Nephron progenitor cell (in vitro differentiated cells): Measurements from ENCODE around the gene RALB.

Experiments used
- DNase-seq: peaks from one replicate; pipeline ENCODE4 v3.0.0; 2021
- H3K27ac Mint-ChIP-seq: 2 replicates; pipeline ENCODE4 v1.8.0; 2021; ENCODE audit warnings: mild to moderate bottlenecking, moderate library complexity, mixed read lengths
- H3K27me3 Mint-ChIP-seq: 2 replicates; pipeline ENCODE4 v1.8.0; 2021; ENCODE audit warnings: mild to moderate bottlenecking, low read depth, mixed read lengths; ENCODE audit not compliant: poor library complexity
- H3K36me3 Mint-ChIP-seq: 2 replicates; pipeline ENCODE4 v1.8.0; 2021; ENCODE audit warnings: low read depth, mixed read lengths
- H3K4me1 Mint-ChIP-seq: 2 replicates; pipeline ENCODE4 v1.8.0; 2021; ENCODE audit warnings: mixed read lengths
- H3K4me3 Mint-ChIP-seq: 2 replicates; pipeline ENCODE4 v1.8.0; 2021; ENCODE audit warnings: mild to moderate bottlenecking, moderate library complexity, mixed read lengths
- H3K9me3 Mint-ChIP-seq: 2 replicates; pipeline ENCODE4 v1.8.0; 2021; ENCODE audit warnings: mild to moderate bottlenecking, moderate library complexity, mixed read lengths
- CTCF ChIP-seq: fragments of 200-600 bp; sonication (generic); IDR thresholded peaks from 2 replicates; pipeline ENCODE4 v1.5.0; 2021; ENCODE audit warnings: antibody characterized with exemption

The RALB gene

GRCh38 chr2:120206022-120206581 lies 46.5 kb upstream of the RALB start:
- Mint-ChIP-seq H3K27me3 (peaks cover 15% of the 10 kb centered on the region), H3K36me3 (no peaks in the 10 kb centered on the region), H3K4me3 (no peak overlapping the region), H3K9me3 (no peaks in the 10 kb centered on the region), H3K27ac (no peak overlapping the region), H3K4me1 (peaks cover 37% of the 10 kb centered on the region)
- peak; percentile 62 for DNase-seq
- peak; percentile 44 for TF ChIP-seq CTCF

- Mint-ChIP-seq H3K4me1 (peaks cover 22% of the 10 kb centered on the region), H3K4me3 (no peak overlapping the region), H3K36me3 (no peaks in the 10 kb centered on the region), H3K27ac (no peak overlapping the region), H3K27me3 (peaks cover 12% of the 10 kb centered on the region), H3K9me3 (no peaks in the 10 kb centered on the region)
- TF ChIP-seq CTCF = no peak
- no peak for DNase-seq
Observed at GRCh38 chr2:120208381-120209353, 44.0 kb upstream of the RALB start.

- H3K27ac Mint-ChIP-seq = peak overlapping the region; percentile 27
- H3K36me3 Mint-ChIP-seq = no peaks in the 10 kb centered on the region
- H3K4me3 Mint-ChIP-seq = no peak overlapping the region
- H3K27me3 Mint-ChIP-seq = peaks cover 9% of the 10 kb centered on the region
- H3K4me1 Mint-ChIP-seq = peaks cover 22% of the 10 kb centered on the region
- TF ChIP-seq CTCF = no peak
- no peaks in the 10 kb centered on the region for H3K9me3 Mint-ChIP-seq
- DNase-seq = no peak
Observed at GRCh38 chr2:120209427-120210269, 43.0 kb upstream of the RALB start.

DNA sequence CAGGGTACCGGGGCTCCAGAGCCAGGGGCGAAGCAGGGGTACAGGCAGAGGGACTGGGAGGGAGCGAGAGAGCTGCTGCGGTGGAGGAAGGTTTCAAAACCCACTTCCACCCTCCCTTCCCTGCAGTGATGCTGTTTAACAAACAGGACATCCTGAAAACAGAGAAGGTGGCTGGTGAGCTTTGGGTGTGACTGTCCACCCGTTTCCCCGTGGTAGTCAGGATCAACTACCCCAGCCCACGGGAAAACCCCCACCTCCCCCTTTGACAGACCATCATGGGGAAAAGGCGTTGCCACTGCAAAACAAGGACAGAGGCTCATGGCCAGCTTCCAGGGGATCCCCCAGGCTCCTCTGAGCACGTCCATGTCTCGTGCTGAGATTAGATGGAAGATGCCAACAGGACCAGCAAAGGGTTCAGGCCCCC lies 42.4 kb upstream of the RALB start:
- no peak overlapping the region for H3K4me3 Mint-ChIP-seq
- peaks cover 9% of the 10 kb centered on the region for H3K27me3 Mint-ChIP-seq
- H3K27ac Mint-ChIP-seq = no peak overlapping the region
- no peak for TF ChIP-seq CTCF
- H3K4me1 Mint-ChIP-seq = peaks cover 22% of the 10 kb centered on the region
- no peak for DNase-seq
- H3K36me3 Mint-ChIP-seq = no peaks in the 10 kb centered on the region
- no peaks in the 10 kb centered on the region for H3K9me3 Mint-ChIP-seq

DNA sequence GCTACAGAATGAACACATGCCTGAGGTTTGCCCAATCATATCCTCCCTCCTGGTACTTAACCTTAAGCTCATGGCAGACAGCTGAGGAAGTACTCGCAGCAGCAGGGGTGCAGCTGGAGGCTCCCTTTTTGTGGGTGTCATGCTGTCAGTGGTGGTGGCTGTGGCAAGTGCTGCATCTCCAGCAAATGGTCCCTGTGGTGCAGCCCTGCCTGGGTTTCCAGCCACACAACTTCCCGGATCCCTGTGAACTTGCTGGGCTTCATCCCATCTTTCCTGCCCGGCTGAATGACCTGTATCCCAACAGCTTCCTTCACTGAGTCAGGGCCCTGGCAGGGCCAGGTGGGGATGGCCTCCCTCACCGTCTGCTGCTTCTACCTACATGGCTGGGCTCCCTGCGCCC lies 34.5 kb upstream of the RALB start:
- H3K36me3 Mint-ChIP-seq = peaks cover 40% of the 10 kb centered on the region
- no peak for TF ChIP-seq CTCF
- DNase-seq = no peak
- no peak overlapping the region for H3K4me3 Mint-ChIP-seq
- H3K9me3 Mint-ChIP-seq = peaks cover 37% of the 10 kb centered on the region
- H3K4me1 Mint-ChIP-seq = peaks cover 16% of the 10 kb centered on the region
- no peak overlapping the region for H3K27ac Mint-ChIP-seq
- peaks cover 8% of the 10 kb centered on the region for H3K27me3 Mint-ChIP-seq
